ENCODE results near the gene CLDN2.

DNA sequence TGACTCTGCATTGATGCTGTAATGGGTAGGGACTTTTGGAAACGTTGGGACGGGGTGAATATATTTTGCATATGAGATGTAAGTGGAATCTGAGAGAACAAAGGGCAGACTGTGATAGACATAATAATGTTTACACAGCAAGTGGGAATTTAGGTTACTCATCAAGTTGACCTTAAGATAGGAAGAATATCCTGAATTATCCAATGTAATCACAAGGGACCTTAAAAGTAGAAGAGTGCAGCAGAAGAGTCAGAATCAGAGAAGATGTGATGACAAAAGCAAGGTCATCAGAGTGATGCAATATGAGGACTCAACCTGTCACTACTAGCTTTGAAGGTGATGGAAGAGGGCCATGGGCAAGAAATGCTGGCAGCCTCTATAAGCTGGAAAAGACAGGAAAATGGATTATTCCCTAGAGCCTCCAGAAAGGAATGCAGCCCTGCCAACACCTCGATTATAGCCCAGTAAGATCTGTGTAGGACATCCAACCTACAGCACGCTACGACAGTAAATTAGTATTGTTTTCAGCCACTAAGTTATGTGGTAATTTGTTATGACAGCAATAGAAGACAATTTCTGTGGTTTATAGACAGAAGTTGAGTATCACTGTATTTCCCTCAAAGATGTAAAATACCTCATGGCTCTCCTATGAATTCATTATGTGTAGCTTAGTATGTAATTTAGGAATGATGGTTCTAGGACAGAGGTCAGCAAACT lies 53.4 kb downstream of the CLDN2 start:
- TF ChIP-seq GATA2 (IDR thresholded peaks at IDR 0.05; ENCODE audit: low read depth, low read length), result no peak
- no peak for TF ChIP-seq GATA3 (IDR thresholded peaks at IDR 0.05; ENCODE audit: low read depth, low read length)

Data from SH-SY5Y (cell line).